GM12872 (cell line): ENCODE data around the gene SACS.

Experiments used
- TF ChIP-seq, protein P1 (sequence below): IDR thresholded peaks from 3 replicates; pipeline ENCODE4 v1.5.1; 2011; ENCODE audit warnings: low read depth, mild to moderate bottlenecking, low read length, moderate library complexity; ENCODE audit not compliant: insufficient read depth

SACS gene

DNA sequence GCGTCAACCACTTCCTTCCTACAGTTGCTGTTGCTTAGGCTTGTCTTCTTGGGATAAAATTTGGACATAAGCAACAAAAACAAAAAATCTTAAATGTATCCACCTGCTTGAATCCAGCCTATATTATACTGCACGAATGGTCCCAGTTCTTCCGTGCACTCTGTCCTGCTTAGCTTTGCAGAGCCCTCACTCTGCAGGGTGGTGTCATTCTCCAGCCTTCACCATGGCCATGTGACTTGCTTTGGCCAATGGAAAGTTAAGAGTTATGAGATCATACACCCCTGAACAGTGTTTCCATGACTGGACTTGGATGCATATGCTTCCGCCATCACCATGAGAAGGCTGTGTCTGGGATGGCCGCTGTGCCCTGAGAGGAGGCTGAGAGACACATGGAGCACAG lies 27.4 kb upstream of the SACS start:
- TF ChIP-seq, protein P1, sequence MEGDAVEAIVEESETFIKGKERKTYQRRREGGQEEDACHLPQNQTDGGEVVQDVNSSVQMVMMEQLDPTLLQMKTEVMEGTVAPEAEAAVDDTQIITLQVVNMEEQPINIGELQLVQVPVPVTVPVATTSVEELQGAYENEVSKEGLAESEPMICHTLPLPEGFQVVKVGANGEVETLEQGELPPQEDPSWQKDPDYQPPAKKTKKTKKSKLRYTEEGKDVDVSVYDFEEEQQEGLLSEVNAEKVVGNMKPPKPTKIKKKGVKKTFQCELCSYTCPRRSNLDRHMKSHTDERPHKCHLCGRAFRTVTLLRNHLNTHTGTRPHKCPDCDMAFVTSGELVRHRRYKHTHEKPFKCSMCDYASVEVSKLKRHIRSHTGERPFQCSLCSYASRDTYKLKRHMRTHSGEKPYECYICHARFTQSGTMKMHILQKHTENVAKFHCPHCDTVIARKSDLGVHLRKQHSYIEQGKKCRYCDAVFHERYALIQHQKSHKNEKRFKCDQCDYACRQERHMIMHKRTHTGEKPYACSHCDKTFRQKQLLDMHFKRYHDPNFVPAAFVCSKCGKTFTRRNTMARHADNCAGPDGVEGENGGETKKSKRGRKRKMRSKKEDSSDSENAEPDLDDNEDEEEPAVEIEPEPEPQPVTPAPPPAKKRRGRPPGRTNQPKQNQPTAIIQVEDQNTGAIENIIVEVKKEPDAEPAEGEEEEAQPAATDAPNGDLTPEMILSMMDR = no peak

DNA sequence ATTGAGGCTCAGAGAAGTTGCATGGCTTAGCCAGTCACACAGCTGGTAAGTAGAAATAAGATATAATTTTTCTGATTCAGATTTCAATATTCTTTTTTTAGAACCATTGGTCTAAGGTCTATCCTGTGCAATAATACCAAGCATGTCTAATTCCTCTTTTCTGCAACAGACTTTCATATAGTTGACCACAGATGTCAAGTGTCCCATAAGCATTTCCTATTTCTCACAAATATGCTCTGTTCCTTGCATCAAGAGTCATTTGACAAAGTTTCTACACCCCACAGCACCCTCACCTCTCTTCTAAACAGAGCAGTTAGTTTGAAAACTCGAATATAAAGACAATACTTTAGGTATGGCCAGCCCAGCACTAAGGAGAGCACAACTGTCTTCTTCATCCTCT lies 26.8 kb upstream of the SACS start:
- TF ChIP-seq, protein P1 = no peak

DNA sequence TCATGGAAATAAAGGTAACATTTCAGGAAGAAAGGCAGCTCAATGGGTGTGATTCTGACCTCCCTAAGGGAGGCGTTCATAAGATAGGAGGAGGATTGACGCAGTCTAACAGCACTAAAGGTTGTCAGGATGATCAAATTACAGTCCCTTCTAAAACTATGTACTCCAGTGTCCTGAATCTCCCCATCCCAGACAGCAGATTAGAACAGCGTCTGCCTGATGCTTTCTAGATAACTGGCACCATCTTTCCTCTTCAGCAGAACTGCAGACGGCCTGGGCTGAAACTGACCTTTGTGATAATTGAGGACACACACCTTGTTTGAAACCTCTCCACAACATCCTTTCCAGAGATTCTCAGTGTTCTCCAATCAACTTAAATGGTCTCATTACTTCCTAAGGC lies 25.5 kb upstream of the SACS start:
- TF ChIP-seq, protein P1 = no peak

DNA sequence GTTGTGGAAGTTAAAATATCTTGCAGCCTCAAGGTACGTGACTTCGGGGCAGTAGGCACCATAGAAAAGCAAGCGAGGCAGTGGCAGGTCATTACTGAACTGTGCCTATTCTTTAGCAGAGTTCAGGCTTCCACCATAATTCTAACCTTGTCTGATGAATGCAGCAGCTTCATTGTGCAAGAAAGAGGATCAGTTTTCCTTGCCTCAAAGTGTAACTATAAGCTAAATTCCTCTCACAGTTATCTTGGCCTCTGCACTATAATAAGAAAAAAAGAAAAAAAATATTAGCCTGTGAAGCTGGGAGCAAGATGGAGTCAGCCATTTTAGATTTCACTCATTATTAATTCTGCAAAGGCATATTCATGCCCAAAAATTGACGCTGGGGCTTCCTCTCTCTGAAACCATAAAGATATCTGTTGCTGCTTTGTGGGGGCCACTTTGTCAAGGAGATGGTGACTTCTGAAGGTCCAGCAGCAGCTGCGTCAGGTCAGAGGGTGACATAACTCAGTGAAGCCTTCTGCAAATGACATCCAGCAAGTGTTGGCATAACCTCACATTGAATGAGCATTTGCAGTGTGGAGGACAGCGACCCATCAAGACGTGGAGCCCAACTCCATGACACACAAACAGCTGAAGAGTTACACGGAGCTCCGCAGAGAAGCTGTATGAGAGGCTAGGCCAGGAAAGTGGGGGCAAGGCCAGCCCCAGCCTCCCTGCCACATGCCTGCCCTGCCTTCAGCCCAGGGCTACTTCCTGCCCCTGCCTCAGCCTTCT lies 23.1 kb upstream of the SACS start:
- TF ChIP-seq, protein P1 = no peak

DNA sequence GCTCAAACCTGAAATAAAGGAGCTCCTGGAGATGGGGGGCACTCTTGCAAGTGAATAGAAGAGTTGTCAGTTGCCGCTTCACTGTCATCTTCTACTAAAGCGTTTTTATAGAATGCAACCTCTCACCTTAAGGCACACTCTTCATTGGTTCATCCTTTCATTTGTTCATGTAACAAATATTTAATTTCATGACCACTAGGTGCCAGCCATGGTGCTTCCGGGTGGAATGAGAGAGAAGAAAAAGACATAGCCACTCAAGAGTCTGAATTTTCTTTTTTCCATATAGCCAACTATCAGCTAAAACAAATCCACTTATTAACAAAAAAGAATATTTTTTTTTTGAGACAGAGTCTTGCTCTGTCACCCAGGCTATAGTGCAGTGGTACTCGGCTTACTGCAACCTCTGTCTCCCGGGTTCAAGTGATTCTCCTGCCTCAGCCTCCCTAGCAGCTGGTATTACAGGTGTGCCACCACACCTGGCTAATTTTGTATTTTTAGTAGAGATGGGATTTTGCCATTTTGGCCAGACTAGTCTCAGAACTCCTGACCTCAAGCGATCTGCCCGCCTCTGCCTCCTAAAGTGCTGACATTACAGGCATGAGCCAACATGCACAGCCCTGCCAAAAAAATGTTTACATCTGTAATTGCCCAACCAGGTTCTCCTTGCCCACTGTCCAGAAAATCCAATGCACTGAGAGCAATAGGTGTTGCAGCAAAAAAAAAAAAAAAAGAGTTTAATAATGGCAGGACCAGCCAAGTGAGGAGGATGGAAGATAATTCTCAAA lies 22.1 kb upstream of the SACS start:
- TF ChIP-seq, protein P1 = no peak

DNA sequence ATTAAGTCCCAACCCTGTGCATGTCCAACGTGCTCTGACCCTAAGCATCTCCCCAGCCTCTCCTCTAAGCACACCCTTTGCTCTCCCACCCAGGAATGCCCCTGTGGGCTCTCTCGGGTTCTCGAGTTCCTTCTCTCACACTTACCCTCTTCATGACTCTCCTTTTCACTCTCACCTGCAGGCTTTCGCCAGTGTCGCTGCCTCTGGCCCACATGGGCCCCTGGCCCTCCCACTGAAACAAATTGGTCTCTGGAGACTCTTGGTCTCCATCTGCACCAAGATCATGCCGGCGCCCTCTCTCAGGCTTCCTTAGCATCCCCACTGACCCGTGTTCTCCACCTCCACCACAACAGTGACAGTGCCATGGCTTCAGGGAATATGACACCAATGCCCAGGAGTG lies 19.6 kb upstream of the SACS start:
- TF ChIP-seq, protein P1 = no peak

DNA sequence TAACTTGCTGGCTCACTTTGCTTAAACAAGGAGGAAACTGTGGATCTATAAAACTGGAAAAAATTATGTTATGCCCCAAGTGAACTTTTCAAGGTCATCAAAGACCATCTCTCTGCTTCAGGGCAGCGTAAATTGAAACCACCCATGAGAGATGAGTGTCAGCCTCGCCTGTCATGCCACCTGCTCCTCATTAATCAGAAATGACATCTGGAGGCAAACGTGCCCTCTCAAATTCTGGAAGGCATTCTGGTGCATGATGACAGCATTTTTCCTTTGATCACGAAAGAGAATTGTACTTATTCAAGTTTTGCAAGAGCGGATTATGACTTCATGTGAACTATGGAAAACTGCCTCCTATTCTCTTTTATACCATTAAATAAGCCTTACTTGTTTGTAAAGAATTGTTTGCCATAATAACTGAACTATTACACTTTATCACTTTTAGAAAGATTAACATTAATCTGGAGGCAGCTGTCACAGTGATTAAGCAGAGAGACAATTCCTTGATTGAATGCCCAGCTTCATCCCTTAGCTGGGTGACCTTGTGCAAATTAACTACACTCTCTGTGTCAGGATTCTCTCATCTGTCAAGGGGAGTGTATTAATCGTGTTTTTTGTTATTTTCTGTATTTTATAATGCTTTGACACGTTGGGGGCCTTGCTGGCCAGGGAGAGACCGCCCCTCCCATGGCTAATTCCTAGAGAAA lies 17.0 kb upstream of the SACS start:
- TF ChIP-seq, protein P1 = no peak
